Amniotic stem cell (primary cell): ENCODE results near the gene TMEM51.
"Not testable (repeated sequence)": the region's sequence is repeated elsewhere in the genome, so short reads cannot be mapped to it uniquely, and the experiment has no call there.

Experiments
- DNase-seq: peaks from one replicate; lab custom pipeline; 2025; lab: John Stamatoyannopoulos, UW

Gene TMEM51

GRCh38 chr1:15154480-15155036, 1.0 kb downstream of the TMEM51 start:
- no peak for DNase-seq

GRCh38 chr1:15155191-15155590, 1.6 kb downstream of the TMEM51 start:
- no peak for DNase-seq

- DNase-seq = no peak
These were observed 2.6 kb downstream of the TMEM51 start for GRCh38 chr1:15155888-15156741.

- no peak for DNase-seq
These were observed 3.3 kb downstream of the TMEM51 start for GRCh38 chr1:15156807-15157380.

GRCh38 chr1:15157524-15158399, 4.2 kb downstream of the TMEM51 start:
- DNase-seq = no peak

- no peak for DNase-seq
These were observed 5.1 kb downstream of the TMEM51 start for GRCh38 chr1:15158506-15159165.

- no peak for DNase-seq
These were observed 5.6 kb downstream of the TMEM51 start for GRCh38 chr1:15159166-15159555.

- DNase-seq = no peak
These were observed 7.1 kb downstream of the TMEM51 start for GRCh38 chr1:15160626-15161025.

- no peak for DNase-seq
These were observed 13.8 kb downstream of the TMEM51 start for GRCh38 chr1:15167386-15167785.

- DNase-seq = no peak
These were observed 14.9 kb downstream of the TMEM51 start for GRCh38 chr1:15168479-15168878.

- DNase-seq = no peak
These were observed 16.5 kb downstream of the TMEM51 start for GRCh38 chr1:15170071-15170470.

- no peak for DNase-seq
These were observed 17.8 kb downstream of the TMEM51 start for GRCh38 chr1:15171271-15171908.

- no peak for DNase-seq
These were observed 19.1 kb downstream of the TMEM51 start for GRCh38 chr1:15172405-15173259.

- DNase-seq = no peak
These were observed 20.5 kb downstream of the TMEM51 start for GRCh38 chr1:15173863-15174614.

GRCh38 chr1:15174615-15174983, 21.1 kb downstream of the TMEM51 start:
- DNase-seq = no peak

GRCh38 chr1:15175324-15176094, 22.0 kb downstream of the TMEM51 start:
- DNase-seq = not testable (repeated sequence)

GRCh38 chr1:15176120-15176519, 22.6 kb downstream of the TMEM51 start:
- DNase-seq = no peak

- no peak for DNase-seq
These were observed 23.5 kb downstream of the TMEM51 start for GRCh38 chr1:15176898-15177665.
